Kidney (tissue), 14 donors: ENCODE measurements around the gene RAD23B. TPM values are rescaled to one million over a fixed set of nuclear protein-coding genes. Genes with fewer than 3 reads are reported as not detected.

Source experiments
- DNase-seq, 5 donors: peaks; one replicate each; pipeline ENCODE4 v3.0.0-alpha.2; 2013 to 2020
- FAIRE-seq: peaks from 2 replicates; lab custom pipeline; 2012; peaks lifted over from hg19 to GRCh38; lab: Jason Lieb, UNC
- H3K27ac ChIP-seq, 2 donors: one replicate each; pipeline ENCODE4 v1.7.0; 2013; ENCODE audit warnings: low read depth in 2 of 2, low read length in 2 of 2, inconsistent platforms in 1 of 2
- H3K27me3 ChIP-seq: one replicate; pipeline ENCODE4 v1.7.1; 2013; ENCODE audit warnings: low read length, inconsistent platforms; ENCODE audit not compliant: control insufficient read depth, insufficient read depth
- H3K36me3 ChIP-seq, 3 donors: one replicate each; pipeline versions ENCODE4 v1.7.0 to v1.7.1; 2013; ENCODE audit warnings: low read length in 3 of 3, control low read depth in 1 of 3, inconsistent platforms in 1 of 3; ENCODE audit not compliant: insufficient read depth in 3 of 3, control insufficient read depth in 2 of 3
- H3K4me1 ChIP-seq, 3 donors: one replicate each; pipeline versions ENCODE4 v1.7.0 to v1.7.1; 2013; ENCODE audit warnings: low read length in 3 of 3, inconsistent platforms in 1 of 3, low read depth in 1 of 3; ENCODE audit not compliant: control insufficient read depth in 2 of 3, insufficient read depth in 2 of 3
- H3K4me3 ChIP-seq, 3 donors: one replicate each; pipeline versions ENCODE4 v1.7.0 to v1.8.1; 2013; ENCODE audit warnings: low read length in 3 of 3, control low read depth in 1 of 3, inconsistent platforms in 1 of 3
- H3K9ac ChIP-seq, 3 donors: one replicate each; pipeline versions ENCODE4 v1.7.0 to v1.7.1; 2013; ENCODE audit warnings: low read length in 3 of 3, control low read depth in 1 of 3, inconsistent platforms in 1 of 3
- H3K9me3 ChIP-seq, 3 donors: one replicate each; pipeline versions ENCODE4 v1.7.0 to v1.7.1; 2013; ENCODE audit warnings: low read length in 3 of 3, control low read depth in 1 of 3, inconsistent platforms in 1 of 3; ENCODE audit not compliant: control insufficient read depth in 2 of 3, insufficient read depth in 1 of 3
- CTCF ChIP-seq: IDR thresholded peaks from 3 replicates; pipeline ENCODE4 v1.5.1; 2012; ENCODE audit warnings: mild to moderate bottlenecking, moderate library complexity, borderline replicate concordance; ENCODE audit not compliant: insufficient read depth; ENCODE audit errors: extremely low read depth
- intact Hi-C: fragments of 100-400 bp; cut with DNase I; formaldehyde crosslinking; loops from one replicate; pipeline ENCODE4 v1.11.1; 2022
- polyA plus RNA-seq: library from polyadenylated mRNA; stranded (reverse); fragments of 350-450 nt; fragmentation: Illumina TruSeq; extraction: RNeasy Lipid Tissue Mini Kit (QIAGEN cat#74804); gene quantifications from one replicate; pipeline ENCODE4 v1.2.3, GENCODE V29; 2014; ENCODE audit warnings: low read depth, low replicate concordance; ENCODE audit not compliant: insufficient read depth
- total RNA-seq: library from RNA; stranded (reverse); fragmentation: NEBNext Ultra II Directional; extraction: Animal tissue kit (Norgen Biotek cat#: 25700); gene quantifications from one replicate; pipeline ENCODE4 v1.2.1, GENCODE V29; 2021
- donor health status: control.
- donor health status: control.
- donor health status: control.
- donor health status: control.
- donor health status: control.
- donor health status: DM: yes; HTN: yes; CAD: no.
- donor health status: Normal renal cell carcinoma (clear cell type).

Gene RAD23B
- total and polyA plus RNA-seq, 2 donors from 2014 or later: 40.5 to 76.5 TPM

GRCh38 chr9:107340920-107341632, 58.0 kb downstream of the RAD23B start:
- no peak for FAIRE-seq
- no peaks in the 10 kb centered on the region for H3K27me3 ChIP-seq

GRCh38 chr9:107342476-107343161, 59.5 kb downstream of the RAD23B start:
- FAIRE-seq (no peak), DNase-seq (no peak)
- H3K9ac ChIP-seq: no peak overlapping the region
- H3K27ac ChIP-seq: no peak overlapping the region
- intact Hi-C loops: no loop called here
- no peaks in the 10 kb centered on the region for H3K9me3 ChIP-seq
- H3K27me3 ChIP-seq: no peaks in the 10 kb centered on the region
- peaks cover 0 to 5% (median 0%) of the 10 kb centered on the region in 3 donors for H3K36me3 ChIP-seq
- H3K4me3 ChIP-seq: no peak overlapping the region
- TF ChIP-seq CTCF: no peak
- H3K4me1 ChIP-seq: no peaks in the 10 kb centered on the region

More at GRCh38 chr9:107340920-107341632, 58.0 kb downstream of the RAD23B start:
- Histone ChIP-seq H3K27ac (no peak overlapping the region), H3K4me1 (peaks cover 0 to 3% (median 0%) of the 10 kb centered on the region in 3 donors), H3K9me3 (no peaks in the 10 kb centered on the region), H3K4me3 (no peak overlapping the region), H3K36me3 (peaks cover 0 to 5% (median 0%) of the 10 kb centered on the region in 3 donors), H3K9ac (no peak overlapping the region)
- peak; percentile 85 for TF ChIP-seq CTCF
- peak; percentile 66 to 89 (median 73) for DNase-seq
- intact Hi-C loops: no loop called here

- no peak overlapping the region for H3K4me3 ChIP-seq
- H3K36me3 ChIP-seq: no peaks in the 10 kb centered on the region
- FAIRE-seq (no peak), DNase-seq (no peak)
- no peak overlapping the region for H3K9ac ChIP-seq
- intact Hi-C loops: no loop called here
- no peaks in the 10 kb centered on the region for H3K27me3 ChIP-seq
- H3K4me1 ChIP-seq: no peaks in the 10 kb centered on the region
- no peaks in the 10 kb centered on the region for H3K9me3 ChIP-seq
- no peak overlapping the region for H3K27ac ChIP-seq
- TF ChIP-seq CTCF: no peak
Observed at GRCh38 chr9:107345327-107345726, 62.2 kb downstream of the RAD23B start.
